OCI-M2 (cell line): ENCODE results near the gene ZNF479.
"Not testable (repeated sequence)": the region's sequence is repeated elsewhere in the genome, so short reads cannot be mapped to it uniquely, and the experiment has no call there.

ENCODE experiments used
- DNase-seq: peaks from one replicate; lab custom pipeline; 2025; ENCODE audit not compliant: unreplicated experiment; lab: John Stamatoyannopoulos, UW

The ZNF479 gene

DNA sequence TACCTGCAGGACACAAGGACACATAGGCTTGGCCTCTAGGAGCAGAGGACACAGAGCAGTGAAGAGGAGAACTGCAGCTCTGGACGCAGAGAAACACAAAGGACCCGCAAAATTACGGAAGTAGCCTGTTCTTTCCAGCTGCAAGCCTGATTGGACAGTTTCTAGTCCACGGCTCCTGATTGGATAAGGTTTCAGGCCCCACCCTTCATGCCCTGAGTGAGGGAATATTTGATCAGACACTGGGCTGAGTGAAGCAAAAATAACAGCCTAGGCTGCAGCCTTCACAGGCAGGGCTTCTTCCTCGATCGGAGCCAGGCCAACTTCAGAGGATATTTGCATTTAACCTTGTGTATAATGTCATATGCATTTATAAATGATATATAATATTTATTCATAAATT is at the start of gene ZNF479:
Gene ZNF479, minus strand, starts transcription at position 101 of the 400 bp plus-strand sequence. CDS start 112 bp downstream, outside the sequence.
- not testable (repeated sequence) for DNase-seq

DNA sequence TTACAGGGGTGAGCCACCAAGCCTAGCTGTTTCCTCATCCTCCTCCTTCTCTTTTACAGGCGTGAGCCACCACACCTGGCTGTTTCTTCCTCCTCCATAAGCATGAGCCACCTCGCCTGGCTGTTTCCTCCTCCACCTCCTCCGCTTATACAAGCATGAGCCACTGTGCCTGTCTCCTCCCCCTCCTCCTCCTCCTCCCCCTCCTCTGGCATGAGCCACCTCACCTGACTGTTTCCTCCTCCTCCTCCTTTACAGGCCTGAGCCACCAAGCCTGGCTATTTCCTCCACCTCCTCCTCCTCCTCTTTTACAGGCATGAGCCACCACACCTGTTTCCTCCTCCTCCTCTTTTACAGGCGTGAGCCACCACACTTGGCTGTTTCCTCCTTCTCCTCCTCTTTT is 49.8 kb upstream of the ZNF479 start:
- no peak for DNase-seq

DNA sequence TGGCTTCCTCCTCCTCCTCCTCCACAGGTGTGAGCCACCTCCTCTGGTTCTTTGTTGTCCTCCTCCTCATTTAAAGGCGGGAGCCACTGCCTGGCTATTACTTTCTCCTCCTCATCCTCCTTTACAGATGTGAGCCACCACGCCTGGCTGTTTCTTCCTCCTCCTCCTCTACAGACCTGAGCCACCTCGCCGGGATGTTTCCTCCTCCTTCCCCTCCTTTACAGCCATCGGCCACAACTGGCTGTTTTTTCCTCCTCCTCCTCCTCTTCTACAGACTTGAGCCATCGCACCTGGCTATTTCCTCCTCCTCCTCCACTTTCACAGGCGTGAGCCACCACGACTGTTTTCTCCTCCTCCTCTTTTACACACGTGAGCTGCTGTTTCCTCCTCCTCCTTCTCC is 49.0 kb upstream of the ZNF479 start:
- no peak for DNase-seq

DNA sequence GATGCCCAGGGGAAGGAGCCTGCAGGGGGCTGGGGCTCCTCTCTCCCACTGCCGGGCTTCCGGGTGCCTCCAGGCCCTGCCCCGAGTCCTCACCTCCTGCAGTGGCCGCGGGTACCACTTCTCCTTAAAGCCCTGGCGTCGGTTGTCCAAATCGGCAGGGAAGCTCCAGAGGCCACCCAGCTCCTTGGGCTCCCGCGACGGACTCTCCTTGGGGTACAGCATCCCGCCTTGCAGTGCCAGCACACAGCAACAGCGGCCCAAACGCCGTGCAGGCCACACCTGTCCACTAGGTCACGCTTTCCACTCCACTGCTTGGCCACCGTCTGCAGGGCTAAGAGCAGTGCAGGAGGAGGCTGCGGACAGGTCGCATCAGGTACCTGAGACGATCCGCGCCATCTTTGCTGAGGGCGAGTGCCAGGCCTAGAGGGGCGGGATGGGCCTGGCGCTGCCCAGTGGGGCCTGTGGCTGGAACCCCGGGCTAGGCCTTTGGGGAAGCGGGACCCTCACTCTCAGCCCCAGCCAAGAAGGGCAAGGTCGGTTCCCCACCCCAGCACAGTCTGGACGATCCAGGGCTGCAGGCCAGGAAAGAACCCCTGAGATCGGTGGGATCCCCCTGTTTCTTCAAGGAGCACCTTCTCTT is 47.7 kb upstream of the ZNF479 start:
- DNase-seq, result no peak

DNA sequence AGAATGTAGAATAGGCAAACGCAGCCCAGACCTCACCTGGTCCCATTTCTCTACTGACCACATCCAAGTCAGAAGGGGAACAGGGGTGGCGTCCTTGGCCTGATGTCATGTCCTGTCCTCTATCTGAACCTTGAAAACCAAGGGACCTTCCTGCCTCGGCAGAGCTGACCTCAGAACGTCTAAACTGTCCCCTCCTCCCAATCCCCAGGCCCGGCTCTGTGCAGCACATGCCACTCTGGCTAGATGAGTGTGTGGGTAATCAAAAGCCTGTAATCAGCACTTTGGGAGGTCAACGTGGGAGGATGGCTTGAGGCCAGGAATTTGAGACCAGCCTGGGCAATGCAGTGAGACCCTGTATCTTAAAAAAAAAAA is 46.5 kb upstream of the ZNF479 start:
- no peak for DNase-seq

DNA sequence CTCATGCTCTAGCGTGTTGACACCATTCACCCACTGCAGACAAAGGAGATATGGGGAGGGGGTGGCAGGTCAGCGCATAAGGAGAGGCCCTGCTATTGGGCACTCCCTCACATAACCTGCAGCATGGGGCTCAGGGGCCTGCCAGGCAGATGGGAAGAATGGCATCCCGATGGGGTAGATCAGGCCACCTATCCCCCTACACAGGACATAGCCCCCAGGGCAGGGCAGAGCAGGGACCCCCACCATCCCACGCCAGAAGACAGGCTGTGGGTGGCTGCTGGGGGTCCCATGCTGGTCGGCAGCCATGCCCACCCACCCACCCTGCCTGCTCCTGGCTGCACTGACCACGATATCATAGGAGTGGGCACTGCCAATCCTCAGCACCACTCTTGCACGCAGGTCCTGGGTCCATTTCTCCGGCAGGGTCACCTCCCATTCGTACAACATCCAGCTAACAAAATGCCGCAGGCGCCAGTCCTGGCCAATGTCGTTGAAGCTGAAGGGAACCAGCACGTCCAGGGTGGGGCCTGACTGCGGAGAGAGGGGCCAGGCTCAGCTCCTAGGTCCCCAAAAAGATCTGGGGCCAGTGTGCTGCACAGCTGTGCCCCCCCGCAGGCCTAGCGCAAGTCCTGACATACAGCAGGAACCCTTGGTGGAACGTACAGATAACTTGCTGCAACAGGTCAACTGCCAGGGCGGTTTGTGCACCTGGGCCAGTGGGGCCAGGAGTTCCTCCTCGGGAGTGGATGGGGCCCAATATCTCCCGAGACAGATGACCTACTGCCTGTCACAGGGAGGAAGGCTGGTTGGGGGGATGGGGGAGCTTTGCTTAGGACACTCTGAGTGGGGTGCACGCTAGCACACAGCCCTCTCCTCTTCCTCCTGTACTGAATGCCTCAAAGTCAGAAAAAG is 45.9 kb upstream of the ZNF479 start:
- DNase-seq, result no peak

DNA sequence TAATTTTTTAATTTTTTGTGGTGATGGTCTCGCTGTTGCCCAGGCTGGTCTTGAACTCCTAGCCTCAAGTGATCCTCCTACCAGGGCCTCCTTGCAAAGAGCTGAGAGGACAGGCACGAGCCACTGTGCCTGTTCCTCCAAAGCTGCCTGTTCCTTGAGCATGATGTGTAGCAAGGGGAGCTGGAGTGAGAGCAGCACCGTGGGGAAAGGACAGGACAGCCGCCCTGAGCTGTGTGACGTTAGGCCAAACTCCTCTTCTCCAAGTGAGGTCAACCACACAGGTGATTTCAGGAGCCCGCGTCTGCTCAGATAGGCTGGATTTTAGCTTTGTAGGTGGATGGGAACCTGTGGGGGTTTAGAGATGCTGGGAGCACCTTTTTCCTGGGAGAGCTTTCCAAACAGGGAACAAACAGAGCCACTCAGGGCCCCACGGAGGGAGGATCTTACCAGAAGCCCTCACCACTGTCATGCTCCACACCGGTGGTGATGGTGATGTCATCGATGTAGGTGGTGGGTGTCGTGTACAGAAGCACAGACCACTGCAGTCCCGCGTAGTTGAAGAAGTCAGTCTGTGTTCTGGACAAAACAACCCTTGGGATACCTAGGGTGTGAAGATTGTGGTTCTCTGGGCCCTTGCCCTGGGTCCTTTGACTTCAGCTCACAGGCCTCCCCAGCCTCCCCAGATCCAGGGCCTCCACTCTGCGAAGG is 44.8 kb upstream of the ZNF479 start:
- DNase-seq, result no peak

DNA sequence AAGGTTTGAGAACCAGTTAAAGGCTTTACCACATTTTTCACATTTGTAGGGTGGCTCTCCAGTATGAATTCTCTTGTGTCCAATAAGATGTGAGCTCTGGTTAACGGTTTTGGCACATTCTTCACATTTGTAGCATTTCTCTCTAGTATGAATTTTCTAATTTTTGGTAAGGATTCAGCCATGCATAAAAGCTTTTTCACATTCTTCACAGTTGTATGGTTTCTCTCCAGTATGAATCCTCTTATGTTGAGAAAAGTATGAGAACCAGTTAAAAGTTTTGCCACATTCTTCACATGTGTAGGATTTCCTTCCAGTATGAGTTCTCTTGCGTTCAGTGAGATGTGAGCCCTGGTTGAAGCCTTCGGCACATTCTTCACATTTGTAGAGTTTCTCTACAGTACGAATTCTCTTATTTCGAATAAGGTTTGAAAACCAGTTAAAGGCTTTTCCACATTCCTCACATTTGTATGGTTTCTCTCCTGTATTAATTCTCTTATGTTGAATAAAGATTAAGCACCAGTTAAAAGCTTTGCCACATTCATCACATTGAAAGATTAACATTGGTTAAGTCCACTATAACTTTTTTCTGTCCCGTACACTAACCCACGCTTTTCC is 33.2 kb upstream of the ZNF479 start:
- DNase-seq, result no peak

DNA sequence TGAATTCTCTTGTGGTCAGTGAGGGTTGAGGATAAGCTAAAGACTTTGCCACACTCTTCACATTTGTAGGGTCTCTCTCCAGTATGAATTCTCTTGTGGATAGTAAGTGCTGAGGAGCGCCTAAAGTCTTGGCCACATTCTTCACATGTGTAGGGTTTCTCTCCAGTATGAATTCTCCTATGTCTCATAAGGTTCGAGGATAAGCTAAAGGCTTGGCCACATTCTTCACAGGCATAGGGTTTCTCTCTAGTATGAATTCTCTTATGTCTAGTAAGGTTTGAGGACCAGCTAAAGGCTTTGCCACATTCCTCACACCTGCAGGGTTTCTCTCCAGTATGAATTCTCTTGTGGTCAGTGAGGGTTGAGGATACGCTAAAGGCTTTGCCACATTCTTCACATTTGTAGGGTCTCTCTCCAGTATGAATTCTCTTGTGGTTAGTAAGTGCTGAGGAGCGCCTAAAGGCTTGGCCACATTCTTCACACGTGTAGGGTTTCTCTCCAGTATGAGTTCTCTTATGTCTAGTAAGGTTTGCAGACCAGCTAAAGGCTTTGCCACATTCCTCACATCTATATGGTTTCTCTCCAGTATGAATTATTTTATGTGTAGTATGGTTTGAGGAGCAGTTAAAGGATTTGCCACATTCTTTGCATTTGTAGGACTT is 12.0 kb downstream of the ZNF479 start:
- not testable (repeated sequence) for DNase-seq
